Stimulated activated CD8-positive, alpha-beta memory T cell treated with anti-CD3 and anti-CD28 coated beads, Interleukin-7, amount 100 ng/mL, for 4 hours (primary cell): ENCODE data around the gene CIAO2B.

Experiments
- DNase-seq, 2 donors: peaks; one replicate each; pipeline ENCODE4 v3.0.0-alpha.2; 2020; ENCODE audit warnings: low read depth in 2 of 2

The CIAO2B gene

DNA sequence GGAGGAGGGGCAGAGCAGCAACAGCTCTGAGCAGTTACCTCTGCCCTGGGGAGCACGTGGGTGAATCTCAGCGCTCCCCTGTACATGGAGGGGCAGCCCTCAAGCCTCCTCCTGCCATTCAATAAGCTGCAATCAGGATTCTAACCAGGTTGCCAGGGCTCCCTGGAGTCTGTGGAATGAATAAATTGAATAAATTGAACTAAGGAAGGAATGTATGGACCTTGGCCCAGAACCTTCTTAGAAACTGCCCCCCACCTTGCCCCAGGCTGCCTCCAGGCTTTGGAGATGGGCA is 14.0 kb downstream of the CIAO2B start:
- DNase-seq, result no peak

DNA sequence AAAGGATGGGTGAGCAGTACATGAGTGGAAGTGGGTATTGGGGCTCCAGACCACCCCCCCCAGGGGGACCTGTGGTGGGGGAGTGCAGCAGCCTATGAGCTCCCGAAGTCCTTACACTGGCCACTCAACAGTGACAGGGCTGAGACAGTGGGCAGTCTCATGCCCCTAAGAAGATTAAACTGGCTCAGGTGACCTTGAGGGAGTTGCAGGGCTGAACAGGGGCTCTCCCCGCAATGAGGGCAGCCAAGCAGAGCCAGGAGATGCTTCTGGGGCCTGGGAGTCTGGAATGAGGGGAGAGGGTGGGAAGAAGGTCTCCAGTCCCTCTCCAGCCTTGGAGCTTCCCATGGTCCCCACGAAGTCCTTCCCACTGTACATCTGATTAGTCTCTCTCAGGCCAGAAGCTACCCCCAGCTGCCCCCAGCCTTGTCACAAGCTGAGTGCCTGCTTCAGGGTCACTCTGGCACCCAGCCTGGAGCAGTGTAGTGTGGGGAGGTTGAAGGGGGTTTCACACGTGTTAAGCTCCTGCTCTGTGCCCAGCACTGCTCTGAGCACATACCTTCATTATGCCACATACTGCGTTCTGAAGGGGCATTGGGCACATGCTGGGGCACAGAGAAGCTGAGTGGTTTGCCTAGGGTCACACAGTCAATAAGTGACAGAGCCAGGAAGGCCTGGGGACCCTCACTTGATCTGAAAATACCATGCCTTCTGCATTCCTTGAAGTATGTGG is 14.5 kb downstream of the CIAO2B start:
- DNase-seq, result no peak

DNA sequence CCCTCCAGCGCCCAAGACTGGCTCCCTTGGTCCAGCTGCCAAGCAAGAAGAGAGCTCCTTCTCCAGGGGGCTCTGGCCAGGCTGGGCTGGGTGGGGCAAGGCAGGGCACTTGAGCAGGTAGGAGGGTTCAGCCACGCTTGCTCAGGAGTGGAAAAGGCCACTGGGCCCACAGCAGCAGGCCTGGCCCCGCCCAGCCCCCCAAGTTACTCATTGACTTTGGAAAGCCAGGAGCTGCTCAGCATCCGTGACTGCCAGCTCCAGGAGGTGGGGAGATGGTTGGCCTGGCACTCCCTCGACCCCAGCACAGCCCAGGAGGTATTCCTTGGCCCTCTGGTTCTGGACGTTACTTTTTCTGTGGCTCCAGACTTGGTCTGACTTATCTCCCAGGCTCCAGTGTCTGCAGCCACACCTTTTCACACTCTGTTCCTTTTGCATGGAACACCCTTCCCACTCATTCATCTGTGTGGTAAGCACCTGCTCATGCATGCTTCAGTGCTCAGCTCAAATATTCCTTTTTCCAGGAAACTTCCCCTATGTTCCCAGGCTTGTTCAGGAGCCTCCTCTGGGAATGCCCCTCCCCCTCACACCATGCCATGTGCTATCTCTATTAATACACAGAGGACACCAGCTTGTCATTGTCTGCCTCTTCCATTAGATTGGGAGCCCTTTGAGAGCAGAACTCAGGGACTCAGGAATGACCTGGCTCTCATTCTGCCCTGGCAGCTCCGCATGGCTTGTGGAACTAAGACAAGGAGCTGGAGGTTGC is 15.2 kb downstream of the CIAO2B start, which contains the start of gene CDH16:
Gene CDH16 (minus strand): TSS at position 83 of the 766 bp plus-strand sequence. CDS start 820 bp downstream, outside the sequence.
- no peak for DNase-seq

DNA sequence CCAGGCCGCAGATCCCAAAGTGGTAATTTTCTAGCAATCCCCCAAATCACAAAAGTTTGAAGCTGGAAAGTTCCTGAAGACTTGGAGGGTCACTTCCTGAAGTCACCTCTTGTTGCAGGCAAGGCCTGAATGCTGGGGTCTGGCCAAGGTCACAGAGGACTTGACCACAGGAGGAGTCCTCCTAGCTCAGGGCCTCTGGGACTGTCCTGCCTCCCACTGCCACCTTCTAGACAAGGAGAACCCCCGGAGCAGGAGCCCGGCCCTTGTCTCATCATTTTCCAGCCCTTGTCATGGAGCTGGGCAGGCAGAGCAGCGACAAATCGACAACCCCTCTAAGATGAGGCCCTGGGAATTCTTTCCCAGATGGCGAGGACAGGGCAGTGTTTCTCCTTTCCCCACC is 15.8 kb downstream of the CIAO2B start:
- no peak for DNase-seq

DNA sequence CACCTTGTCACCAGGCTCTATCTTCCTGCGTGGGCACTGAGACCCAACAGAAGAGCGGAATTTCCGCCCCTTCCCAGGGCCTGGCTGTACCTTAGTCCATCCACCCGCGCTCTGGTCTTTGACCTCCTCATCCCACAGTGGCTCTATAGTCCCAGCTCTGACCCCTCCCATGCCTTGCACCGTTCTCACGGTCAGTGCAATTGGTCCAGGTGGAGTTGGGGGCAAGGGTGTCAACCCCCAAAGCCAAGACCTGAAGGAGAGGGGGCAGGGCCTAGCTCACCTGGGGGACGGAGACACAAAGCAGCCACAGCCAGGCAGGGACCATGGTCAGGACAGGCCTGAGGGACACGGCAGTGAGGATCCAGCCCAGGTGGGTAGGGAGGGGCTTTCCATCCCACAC is 16.5 kb downstream of the CIAO2B start:
- no peak for DNase-seq

DNA sequence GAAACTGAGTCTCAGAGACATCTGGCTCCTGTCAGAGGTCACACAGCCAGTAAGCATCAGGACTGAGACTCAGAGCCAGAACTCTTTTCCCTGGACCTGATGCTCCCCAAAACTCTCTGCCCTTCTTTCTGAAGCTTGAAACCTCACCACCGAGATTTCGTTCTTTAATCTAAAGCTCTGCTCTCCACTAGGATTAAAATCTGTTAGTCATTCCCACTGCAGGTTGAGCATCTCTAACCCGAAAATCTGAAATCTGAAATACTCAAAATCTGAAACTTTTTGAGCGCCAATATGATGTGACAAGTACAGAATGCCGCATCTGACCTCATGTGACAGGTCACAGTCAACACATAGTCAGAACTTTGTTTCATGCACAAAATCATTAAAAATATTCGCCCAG is 17.7 kb downstream of the CIAO2B start:
- no peak for DNase-seq

DNA sequence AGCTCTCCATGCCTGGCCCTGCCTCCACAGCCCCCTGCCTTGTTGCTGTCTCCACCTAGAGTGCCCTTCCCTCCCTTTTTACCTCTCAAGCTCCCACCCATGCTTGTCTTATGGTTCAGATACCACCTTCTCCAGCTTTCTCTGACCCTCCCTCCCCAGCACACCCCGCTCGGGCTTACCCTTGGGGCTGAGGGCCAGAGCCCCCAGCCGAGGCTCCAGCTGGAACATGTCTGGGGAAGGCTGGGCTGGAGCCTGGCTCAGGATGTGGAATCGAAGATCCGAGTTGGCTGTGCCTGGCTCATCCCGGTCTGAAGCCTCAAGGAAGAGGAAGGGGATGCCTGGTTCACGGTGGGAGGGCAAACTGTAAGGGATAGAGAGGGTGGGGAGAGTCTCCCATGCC is 19.2 kb downstream of the CIAO2B start:
- DNase-seq, result no peak

DNA sequence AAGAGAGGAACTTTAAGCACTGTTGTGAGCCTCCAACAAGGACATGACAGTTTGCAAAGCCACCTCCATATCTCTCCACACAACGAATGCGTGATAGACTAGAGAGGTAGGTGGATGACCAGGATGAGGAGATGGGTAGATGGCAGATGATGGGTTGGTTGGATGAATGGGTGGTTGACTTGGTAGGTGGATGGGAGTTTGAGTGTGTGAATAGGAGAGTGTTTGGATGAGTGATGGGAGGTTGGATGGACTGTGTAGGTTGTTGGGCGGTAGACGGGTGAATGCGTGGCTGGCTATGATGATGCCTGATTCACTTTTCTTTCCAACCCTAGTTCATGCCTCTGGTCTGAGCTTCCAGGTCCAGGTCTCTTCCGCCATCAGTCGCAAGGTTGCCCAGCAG is 19.7 kb downstream of the CIAO2B start:
- DNase-seq, result no peak

DNA sequence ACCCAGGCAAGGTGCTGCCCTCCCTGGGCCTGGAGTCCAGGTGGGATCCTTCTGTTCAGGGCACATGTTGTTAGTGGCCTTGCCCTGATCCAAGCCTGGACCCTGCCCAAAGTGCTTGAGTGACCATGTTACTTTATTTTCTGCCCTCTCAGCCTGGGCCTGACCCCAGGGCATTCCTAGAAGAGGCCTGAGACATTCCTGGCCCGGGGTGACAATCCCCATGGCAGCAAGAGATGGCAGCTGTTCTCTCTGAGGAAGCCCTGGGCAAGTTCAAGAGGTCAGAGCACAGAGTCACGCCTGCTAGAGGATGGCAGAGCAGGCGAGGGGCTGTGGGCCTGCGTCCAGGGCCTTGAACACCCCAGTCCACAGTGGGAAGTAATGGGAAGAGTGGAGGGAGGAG is 20.5 kb downstream of the CIAO2B start:
- no peak for DNase-seq

DNA sequence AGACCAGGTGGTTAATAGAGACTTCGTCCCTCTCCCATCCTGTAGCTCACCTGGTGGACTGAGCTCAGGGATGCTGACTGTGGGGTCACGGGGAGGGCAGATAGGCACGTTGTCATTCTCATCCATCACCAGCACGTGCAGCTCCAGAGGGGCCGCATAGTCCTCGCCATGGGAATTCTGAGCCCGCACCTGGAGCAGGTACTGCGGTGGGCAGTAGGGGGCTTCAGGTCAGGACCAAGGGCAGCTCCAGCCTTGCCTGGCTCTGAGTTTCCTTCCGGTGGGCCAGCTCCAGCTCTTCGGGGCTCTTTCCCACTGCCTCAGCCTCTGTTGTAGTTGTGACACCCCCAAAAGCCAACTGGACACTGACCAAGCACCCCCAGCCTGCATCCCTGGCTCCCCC is 21.1 kb downstream of the CIAO2B start:
- DNase-seq, result no peak

DNA sequence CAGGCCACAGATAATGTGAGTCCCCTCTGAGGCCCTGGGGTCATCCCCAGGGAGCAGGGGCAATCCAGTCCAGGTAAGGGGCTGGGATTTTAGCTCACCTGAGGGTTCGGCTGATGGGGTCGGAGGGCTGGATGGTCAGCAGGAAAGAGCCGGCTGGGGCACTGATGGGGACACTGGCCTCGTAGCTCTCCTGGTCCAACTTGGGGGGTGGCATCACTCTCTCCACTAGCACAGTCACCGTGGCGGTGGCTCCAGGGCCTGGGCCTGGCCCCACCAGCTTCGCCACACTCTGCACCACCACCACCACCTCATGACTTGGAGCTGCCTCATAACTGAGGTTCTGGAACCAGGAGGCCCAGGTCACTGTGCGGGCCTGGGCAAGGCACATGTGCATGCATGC is 22.4 kb downstream of the CIAO2B start:
- no peak for DNase-seq

DNA sequence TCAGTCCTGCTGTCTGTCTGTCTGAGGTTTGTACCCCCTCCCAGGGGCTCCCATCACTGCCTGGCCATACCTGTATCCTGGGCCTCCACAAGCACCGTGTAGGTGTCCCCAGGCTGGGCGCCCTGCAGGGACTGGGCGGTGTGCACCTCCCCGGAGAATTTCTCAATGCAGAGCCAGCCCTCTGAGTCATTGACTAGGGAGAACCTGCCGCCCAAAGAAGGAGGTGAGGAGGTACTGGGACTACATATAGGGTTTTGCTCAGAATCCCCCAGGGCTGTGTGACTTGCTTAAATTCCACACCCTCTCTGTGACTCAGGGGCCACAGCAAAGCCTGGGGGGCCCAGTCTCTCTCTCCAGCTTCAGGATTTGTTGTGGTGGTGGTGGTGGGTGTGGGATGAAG is 23.1 kb downstream of the CIAO2B start:
- no peak for DNase-seq

DNA sequence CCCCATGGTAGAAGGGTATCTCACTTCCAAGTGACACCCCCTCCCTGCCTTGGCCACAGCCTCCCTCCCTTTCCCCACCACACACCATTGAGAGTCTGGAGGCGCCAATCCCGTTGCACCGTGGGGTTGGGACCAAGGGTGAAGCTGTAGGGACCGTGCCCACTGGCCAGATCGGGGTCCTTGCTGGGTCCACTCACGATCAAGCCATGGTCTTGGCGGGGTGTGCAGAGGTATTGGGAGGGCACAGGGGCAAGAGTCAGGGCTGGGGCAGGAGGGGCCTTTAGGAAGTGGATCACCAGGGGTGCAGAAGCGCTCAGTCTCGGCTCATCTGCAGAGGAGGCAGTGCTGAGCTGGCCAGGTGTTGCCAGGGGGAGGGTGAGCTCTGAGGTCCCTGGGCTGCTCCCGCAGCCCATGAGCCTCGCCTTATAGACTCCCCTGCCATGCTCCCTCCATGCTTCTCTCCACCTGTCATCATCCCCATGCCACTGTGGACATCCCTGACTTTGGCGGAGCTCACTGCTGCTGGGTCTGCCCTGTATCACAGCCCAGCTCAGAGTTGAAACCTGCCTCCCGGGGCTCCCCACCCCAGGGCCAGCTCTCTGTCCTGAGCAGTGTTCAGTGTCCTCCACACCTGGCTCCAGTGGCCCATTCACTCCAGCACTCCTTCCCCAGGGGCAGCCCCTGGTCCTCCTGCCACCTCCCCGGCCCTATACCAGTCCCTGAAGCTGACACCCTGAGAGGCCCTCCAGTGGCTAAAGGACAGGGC is 23.8 kb downstream of the CIAO2B start:
- no peak for DNase-seq

DNA sequence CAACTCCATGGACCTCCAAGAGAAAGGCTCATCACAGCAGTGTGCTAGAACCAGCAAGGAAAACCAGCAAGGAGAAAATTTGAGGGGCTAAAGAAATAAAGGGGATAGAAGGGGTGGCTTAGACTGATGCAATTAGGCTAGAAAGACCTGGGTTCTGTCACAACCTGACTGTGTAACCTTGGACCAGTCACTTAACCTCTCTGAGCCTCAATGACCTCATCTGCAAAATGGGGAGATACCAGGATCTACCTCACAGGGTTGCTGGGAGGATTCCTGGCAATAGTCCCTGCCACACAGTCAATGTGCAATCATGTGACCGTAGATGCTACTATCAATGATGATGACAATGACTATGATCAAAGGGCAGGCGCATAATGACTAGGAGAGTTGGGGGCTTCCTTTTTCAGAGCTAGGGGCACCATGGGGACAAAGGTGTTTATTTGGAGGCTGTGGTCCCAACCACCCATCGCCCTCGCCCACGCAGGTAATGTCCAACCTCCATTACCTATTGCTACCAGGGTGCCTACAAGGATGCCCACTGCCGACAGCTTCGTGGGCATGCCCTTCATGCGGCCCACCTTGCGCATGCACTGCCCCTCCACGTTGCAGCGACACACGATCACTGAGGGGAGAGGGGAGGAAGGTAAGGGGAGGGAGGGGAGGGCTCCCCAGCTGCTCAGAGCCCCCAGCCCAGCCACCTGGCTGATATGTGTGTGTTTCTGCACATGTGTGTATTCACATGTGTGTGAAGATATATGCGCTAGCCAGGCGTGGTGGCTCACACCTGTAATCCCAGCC is 25.2 kb downstream of the CIAO2B start:
- no peak for DNase-seq

DNA sequence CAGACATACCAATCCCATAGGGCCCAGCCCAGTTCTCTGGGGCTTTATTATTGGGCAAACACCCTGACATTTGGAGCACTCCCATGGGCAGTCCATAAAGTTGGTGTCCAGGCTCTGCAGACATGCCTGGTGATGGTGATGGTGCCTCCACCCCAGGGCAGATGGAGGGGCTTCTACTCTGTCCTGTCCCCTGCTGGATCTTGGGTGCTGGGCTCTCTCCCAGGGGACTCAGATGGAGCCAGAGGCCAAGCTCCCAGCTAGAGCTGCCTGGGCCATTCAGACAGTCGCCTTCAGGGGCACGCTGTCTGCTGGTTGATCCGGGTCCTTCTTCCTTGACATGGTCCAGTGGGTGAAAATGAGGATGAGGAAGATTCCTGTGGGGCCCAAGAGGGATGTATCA is 26.1 kb downstream of the CIAO2B start:
- DNase-seq, result no peak

DNA sequence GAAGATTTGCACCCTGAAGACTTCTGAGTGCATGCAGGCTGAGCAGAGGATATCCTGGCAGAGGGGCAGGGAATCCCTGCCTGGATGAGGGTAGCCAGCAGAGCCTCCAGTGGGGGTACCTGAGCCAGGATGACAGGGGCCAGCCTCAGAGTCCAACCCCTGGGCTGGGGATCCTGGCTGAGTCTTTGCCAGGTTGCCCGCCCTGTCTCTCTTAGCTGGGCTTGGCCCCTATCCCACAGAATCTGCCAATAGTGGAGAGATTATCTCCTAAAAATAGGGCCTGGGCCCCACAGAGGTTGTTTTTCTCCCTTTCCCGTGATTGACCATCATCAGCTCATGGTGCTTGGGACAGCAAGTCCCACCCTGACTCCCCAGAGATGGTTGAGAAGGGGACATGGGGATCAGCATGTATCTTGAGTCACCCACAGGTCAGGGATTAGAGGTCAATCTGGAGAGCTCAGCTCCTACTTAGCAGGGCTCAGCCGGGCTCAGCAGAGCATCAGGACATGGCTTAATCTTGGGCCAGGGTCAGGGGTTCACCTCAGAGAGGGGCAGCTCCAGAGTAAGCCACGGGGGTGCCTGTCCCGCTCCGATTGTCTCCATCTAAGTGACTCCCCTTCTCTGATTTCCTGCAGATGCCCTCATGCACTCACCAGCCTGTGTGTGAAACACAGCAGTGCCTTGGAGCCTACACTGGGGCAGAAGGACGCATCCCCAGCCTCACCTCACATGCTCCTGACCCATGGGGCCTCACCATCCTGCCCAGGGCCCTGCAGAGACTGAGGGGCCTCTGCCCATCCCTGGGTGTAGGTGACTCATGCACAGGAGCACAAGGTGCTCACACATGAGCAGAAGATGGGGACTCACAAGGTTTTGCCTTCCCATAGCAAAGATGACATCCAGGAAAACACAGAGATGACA is 27.0 kb downstream of the CIAO2B start:
- no peak for DNase-seq

DNA sequence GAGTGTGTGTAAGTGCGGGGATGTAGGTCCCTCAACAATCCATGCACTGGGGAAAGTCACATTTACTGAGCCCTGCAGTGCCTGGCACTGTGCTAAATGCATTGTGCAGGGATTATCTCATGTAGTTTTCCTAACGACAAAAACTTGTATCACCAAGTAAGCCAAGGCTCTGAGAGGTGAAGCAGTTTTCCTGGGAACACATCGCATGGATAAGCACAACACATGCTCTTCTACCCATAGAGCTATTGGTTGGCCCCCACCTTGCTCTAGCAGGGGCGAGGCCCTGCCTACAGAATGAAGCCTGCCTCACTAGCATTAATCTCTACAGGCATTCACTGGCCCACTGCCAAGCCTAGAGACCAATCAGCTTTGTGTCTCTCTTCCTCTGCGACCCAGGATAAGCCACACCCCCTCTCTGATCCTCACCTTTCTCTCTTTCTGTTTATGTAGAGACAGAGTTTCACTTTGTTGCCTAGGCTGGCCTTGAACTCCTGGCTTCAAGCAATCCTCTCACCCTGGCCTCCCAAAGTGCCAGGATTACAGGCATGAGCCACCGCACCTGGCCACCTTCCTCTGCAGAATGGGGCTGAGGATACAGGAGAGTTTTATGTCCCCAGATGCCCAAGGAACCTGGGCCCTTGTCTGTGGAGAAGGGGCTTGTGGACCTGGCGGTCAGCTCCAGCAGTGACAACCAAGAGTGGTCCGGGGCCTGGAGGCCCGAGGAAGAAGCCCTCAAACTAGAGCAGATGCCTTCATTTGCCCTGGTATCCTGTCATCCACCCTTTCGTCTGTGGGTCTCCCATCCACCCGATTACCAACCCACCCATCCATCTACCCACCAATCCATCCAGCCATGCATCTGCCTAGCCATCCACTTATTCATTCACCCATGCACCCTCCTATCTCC is 28.3 kb downstream of the CIAO2B start:
- no peak for DNase-seq

DNA sequence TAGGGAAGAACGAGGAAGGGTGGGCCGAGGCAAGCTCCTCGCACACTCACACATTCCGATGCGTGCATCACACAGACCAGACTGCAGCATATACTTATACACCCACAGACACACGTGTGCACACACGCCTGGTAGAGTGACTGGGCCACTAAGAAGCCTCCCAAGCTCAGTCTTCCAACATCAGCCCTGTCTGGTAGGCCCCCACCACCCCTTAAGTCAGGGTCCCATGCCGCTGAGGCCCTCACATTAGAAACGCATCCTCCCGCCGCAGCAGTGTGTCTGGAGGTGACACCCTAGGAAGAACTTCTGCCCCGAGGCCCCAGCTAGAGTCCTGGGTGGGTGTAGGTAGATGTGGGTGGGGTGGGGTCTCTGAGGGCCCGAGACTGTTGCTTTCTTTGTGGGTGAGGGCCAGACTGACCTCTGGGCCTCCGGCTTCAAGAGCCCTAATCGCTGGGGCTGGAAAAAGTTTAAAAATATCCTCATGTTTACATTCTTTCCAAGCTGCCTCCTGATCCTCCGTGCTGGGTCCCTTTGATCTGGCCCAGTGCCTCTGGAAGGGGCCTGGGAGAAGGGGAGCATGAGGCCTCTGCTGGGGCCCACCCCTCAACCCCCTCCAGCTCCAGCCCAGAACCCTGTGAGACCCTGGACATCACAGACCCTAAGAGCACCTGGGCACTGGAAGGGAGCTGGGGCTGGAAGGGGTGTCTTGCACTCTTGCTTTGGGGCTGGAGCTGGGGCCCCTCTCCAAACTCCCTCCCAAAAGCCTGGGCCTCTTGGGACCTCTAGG is 29.2 kb downstream of the CIAO2B start:
- no peak for DNase-seq

DNA sequence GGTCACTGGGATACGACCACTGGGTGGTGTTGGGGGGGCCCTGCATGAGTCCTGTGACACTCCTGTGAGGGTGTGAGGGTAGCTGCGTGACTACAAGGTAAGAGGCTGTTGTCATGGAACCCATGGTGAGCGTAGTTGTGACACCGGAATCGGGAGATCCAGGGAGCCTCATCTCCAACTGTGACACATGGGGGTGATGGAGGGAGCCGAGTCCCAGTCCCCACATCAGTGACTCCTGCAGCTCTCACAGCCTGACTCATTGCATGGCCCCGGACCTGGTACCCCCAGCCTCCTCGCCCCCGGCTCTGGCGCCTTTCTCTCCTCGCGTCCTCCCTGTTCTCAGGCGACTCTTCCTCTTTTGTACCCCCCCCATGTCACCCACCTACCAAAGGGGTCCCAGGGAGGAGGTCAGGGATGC is 29.8 kb downstream of the CIAO2B start:
- DNase-seq, result no peak
